AG04450 (cell line): ENCODE measurements around the gene SRP14. TPM values are rescaled to one million over a fixed set of nuclear protein-coding genes. Genes with fewer than 3 reads are reported as not detected.

Source experiments
- CTCF ChIA-PET: fragments of 300-600, 350-600 bp; formaldehyde crosslinking; extraction: SDS; loops from one replicate; lab custom pipeline; 2022; ENCODE audit warnings: antibody characterized with exemption, inconsistent platforms; lab: Charles Lee
- POLR2A ChIA-PET: fragments of 350-600 bp; formaldehyde crosslinking; extraction: SDS; loops from one replicate; lab custom pipeline; 2021; ENCODE audit warnings: antibody characterized with exemption, inconsistent platforms; lab: Yijun Ruan, JAX
- DNase-seq: peaks from one replicate; pipeline ENCODE4 v3.0.0-alpha.2; 2011; ENCODE audit warnings: low read depth, low spot score
- H3K27ac ChIP-seq: one replicate; pipeline ENCODE4 v1.5.1; 2012; ENCODE audit warnings: low read depth, low read length, control low read depth
- H3K27me3 ChIP-seq: one replicate; pipeline ENCODE4 v1.6.0; 2012; ENCODE audit warnings: low read length; ENCODE audit not compliant: control insufficient read depth, insufficient read depth
- H3K4me3 ChIP-seq: 2 replicates; pipeline ENCODE4 v1.5.1; 2011; ENCODE audit warnings: mild to moderate bottlenecking, low read depth, low read length, control low read depth
- H3K9me3 ChIP-seq: 2 replicates; pipeline ENCODE4 v1.5.1; 2012; ENCODE audit warnings: low read length; ENCODE audit not compliant: control insufficient read depth, insufficient read depth
- CTCF ChIP-seq: IDR thresholded peaks from 2 replicates; pipeline ENCODE4 v1.5.1; 2011; ENCODE audit warnings: low read depth, low read length, control low read depth, inconsistent platforms
- polyA plus RNA-seq: library from polyadenylated mRNA; depleted of rRNA; stranded (reverse); fragments of >200 nt; gene quantifications from 2 replicates; pipeline ENCODE4 v1.2.3, GENCODE V29; 2011

The SRP14 gene
- polyA plus RNA-seq, 1 experiment, result 559 TPM

- Histone ChIP-seq H3K27me3 (no peaks in the 10 kb centered on the region), H3K9me3 (peaks cover 18% of the 10 kb centered on the region), H3K4me3 (no peak overlapping the region), H3K27ac (no peak overlapping the region)
- TF ChIP-seq CTCF, result no peak
- DNase-seq, result no peak
- CTCF ChIA-PET, result interaction anchor here (1.1 to 2.0 kb wide), 2 partner anchors 14 to 123 kb away, joined by 3 to 8 read pairs; no protein-coding TSS in a partner anchor
- POLR2A ChIA-PET, result interaction anchor here (0.5 kb wide), 1 partner anchor 163 kb away, joined by 3 read pairs; no protein-coding TSS in a partner anchor
Measured at GRCh38 chr15:40011303-40011702, 27.7 kb downstream of the SRP14 start.

GRCh38 chr15:40010686-40011085, 28.3 kb downstream of the SRP14 start:
- ChIA-PET POLR2A (interaction anchor here (0.8 kb wide), 1 partner anchor 77 kb away, joined by 4 read pairs; the partner anchor contains the start of gene EIF2AK4), CTCF (interaction anchor here (1.1 to 2.0 kb wide), 2 partner anchors 15 to 123 kb away, joined by 3 to 8 read pairs; no protein-coding TSS in a partner anchor)
- no peak for TF ChIP-seq CTCF
- Histone ChIP-seq H3K27ac (peak overlapping the region; percentile 12), H3K27me3 (no peaks in the 10 kb centered on the region), H3K4me3 (no peak overlapping the region), H3K9me3 (peaks cover 18% of the 10 kb centered on the region)
- DNase-seq, result peak; percentile 23

GRCh38 chr15:40008061-40008765, 30.8 kb downstream of the SRP14 start:
- no peak for TF ChIP-seq CTCF
- Histone ChIP-seq H3K4me3 (no peak overlapping the region), H3K9me3 (peaks cover under 1% of the 10 kb centered on the region; the same call in 1 of the 2 replicates), H3K27ac (no peak overlapping the region), H3K27me3 (no peaks in the 10 kb centered on the region)
- CTCF ChIA-PET, result interaction anchor here (0.6 kb wide), 1 partner anchor 74 kb away, joined by 3 read pairs; the partner anchor contains the start of gene EIF2AK4
- POLR2A ChIA-PET, result no interaction called here
- DNase-seq, result no peak

- CTCF ChIA-PET, result no interaction called here
- peak; percentile 67 for DNase-seq
- Histone ChIP-seq H3K27me3 (no peaks in the 10 kb centered on the region), H3K9me3 (no peaks in the 10 kb centered on the region), H3K27ac (no peak overlapping the region), H3K4me3 (no peak overlapping the region)
- TF ChIP-seq CTCF, result no peak
- POLR2A ChIA-PET, result interaction anchor here (0.6 to 1.8 kb wide), 4 partner anchors 44 to 94 kb away, joined by 3 to 5 read pairs (median 3); partner anchors contain the start of gene EIF2AK4
Measured at GRCh38 chr15:40006646-40007045, 32.3 kb downstream of the SRP14 start.

GRCh38 chr15:40006003-40006402, 33.0 kb downstream of the SRP14 start:
- H3K4me3 ChIP-seq, result no peak overlapping the region
- ChIA-PET POLR2A (interaction anchor here (0.6 to 1.8 kb wide), 4 partner anchors 49 to 217 kb away, joined by 3 to 5 read pairs (median 3); partner anchors contain the start of gene EIF2AK4), CTCF (no interaction called here)
- no peaks in the 10 kb centered on the region for H3K9me3 ChIP-seq
- peak overlapping the region; percentile 48 for H3K27ac ChIP-seq
- peak; percentile 39 for DNase-seq
- no peaks in the 10 kb centered on the region for H3K27me3 ChIP-seq
- TF ChIP-seq CTCF, result no peak
